ENCODE data around the gene RNF166.

Gene RNF166

DNA sequence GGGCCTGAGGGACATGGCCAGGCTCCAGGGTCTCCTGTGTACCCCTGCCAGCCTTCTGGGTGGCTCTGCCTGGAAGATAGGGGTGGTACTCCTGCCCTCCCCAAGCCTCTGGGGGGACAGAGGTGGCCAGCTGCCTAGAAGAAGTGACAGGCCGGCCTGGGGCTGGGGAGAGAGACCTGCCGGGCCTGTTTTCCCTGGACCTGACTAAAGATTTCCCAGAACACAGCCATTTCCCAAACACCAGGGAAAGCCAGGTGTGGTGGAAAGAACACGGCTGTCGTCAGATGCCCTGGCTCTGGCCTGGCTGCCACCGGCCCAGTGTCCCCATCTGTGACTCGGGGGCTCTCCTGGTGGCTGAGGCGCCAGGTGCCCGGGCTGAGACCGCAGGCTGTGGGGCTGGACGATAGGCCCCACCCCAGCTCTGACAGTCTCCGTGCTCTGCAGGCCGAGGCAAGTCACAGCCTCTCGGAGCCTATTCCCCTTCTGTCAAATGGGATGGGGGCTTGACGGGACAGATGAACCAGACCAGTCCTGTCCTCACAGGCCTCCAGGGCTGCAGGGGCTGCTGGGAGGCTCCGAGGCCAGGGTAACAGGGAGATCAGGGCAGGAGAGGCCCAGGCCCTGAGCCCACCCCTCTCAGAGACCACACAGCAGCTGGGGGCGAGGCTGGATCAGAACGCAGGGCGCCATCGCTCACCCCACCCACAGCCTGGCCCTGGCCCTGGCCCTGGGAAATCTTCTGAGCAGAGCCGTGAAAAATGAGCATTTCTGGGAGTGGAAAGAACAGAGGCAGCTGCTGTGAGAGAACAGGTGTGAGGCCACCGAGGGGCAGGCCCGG lies 33.1 kb upstream of the RNF166 start:
- no peak for DNase-seq (ENCODE audit: low spot score)

DNA sequence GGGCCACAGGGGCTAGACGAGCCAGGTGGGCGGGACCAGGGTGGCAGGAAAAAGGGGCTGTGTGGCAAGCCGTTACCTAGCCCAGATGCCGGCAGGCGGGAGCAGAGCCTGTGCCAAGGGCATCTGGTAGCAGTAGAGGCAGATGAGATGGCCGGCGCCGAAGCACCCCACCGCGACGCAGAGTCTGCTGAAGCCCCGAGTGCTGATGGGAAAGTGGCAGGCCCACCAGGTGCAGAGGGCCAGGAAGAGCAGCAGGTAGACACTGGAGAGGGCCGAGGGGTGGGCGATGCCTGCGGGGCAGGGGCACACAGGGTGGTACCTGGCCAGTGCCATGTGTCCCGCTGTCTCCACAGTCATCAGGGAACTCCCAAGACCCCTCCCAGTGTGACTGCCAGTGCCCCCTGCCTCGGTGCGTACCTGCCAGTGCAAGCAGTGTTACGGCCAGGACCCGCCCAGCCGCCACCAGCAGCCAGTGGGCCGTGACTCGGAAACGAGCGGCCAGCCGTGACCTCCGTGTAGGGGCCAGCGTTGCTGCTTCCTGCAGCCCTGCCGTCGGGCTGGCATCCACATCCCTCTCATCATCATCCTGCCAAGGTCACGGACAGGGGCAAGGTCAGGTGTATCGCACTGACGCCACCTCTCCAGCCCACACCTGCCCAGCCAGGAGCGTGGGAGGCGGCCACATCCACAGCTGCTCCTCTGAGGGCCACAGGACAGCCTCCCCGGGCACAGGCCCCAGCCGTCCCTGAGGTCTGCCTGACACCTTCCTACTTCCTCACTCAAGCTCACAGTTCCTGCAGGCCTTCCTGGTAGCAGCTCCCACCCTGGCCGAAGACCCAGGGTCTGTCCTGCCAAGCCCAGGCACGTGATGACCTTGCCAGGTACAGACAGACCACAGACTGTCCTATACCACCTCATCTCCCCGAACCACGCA lies 32.2 kb upstream of the RNF166 start:
- no peak for DNase-seq (ENCODE audit: low spot score)

DNA sequence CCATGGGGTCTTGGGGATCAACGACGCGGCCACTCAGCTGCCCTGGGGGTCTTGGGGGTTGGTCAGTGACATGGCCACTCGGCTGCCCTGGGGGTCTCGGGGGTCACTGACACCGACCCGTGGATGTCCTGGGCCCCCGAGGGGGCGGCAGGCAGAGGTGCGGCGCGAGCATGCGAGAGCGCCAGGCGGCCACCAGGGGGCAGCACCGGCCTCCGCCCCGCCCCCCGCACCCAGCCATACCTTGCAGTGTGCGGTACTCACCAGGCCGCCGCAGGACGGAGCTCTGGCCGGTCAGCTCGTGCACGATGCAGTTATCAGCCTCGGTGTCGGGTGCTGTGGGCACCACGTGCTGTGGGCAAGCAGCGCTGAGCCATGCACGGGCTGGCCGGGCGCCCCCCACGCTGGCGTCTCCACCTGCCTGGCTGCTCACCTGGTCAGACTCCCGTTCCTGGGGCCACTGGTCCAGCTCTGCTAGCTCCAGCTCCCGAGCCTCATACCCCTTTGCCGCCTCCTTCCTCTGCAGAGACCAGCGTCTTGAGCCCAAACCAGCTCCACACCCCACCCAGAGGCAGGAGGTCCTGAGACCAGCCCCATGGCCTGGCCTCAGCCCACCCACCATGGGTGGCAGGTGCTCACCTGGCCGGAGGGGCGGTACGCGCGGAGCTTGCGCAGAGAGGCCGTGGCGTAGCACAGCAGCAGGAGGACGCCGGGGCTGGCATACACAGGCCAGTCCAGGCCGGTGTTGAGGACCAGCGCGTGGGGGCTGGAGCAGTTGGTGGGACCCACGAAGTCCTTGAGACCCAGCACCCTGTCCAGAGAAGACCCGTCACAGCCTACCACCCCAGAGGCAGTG lies 31.3 kb upstream of the RNF166 start:
- DNase-seq (ENCODE audit: low spot score): peak; percentile 72

DNA sequence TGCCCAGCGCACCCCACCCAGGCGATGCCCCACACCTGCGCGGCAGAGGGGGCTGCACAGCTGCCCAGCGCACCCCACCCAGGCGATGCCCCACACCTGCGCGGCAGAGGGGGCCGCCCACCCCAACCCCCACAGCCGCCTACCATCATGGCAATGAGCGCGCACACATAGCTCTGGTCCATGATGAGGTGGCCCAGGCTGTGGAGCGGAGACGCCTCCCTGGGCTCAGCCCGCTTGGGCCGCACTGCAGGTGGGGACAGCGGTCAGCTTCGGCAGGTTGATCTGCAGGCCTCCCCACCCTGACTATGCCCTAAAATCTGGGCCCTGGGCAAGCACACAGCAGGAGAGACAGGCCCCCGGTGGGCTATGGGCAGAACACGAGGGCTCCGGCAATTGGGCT lies 30.3 kb upstream of the RNF166 start:
- no peak for DNase-seq (ENCODE audit: low spot score)

DNA sequence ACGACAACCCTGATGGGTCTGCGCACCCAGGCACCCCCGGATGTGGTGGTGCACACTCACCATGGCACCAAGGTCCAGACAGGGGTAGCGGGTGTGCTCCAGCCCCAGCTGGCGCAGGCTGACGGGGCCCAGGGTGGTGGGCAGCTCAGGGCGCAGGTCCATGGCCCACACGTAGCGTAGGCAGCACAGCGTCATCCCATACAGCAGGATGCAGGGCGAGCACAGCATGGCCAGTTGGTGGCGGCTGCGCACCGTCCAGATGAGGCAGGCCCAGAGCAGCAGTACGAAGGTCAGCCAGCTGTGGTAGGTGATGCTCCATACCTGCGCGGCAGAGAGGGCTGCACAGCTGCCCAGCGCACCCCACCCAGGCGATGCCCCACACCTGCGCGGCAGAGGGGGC lies 29.9 kb upstream of the RNF166 start:
- no peak for DNase-seq (ENCODE audit: low spot score)

DNA sequence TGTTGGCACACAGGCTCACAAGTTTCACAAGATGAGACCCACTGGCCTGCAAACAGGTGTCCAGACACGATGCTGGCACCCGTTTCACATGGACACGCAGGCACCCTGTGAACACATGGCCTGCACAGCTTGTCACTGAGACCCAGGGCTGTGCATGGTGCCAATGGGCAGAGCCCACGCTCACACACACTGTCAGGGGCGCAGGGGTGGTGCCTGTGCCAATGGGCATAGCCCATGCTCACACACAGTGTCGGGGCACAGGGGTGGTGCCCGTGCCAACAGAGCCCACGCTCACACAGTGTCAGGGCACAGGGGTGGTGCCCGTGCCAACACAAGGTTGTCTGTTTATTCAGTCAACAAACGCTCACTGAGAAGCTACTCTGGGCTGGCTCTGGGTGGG lies 29.4 kb upstream of the RNF166 start:
- DNase-seq (ENCODE audit: low spot score): no peak

DNA sequence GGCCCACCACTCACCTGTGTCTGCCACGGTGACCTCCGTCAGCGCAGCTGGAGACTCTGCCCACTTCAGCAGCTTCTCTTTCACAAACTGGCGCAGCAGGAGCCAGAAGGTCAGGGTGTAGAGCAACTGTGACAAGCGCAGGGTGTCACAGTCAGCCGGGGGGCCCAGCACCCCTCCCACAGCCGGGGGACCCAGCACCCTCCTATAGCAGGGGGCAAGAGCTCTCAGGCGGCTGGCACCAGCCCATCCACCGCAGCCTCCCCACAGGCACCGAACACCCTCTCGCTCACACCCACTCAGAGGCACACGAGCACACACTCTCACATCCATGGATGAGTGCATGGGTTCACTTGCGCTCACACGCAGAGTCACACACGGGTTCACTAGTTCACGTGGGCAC lies 28.9 kb upstream of the RNF166 start:
- no peak for DNase-seq (ENCODE audit: low spot score)

DNA sequence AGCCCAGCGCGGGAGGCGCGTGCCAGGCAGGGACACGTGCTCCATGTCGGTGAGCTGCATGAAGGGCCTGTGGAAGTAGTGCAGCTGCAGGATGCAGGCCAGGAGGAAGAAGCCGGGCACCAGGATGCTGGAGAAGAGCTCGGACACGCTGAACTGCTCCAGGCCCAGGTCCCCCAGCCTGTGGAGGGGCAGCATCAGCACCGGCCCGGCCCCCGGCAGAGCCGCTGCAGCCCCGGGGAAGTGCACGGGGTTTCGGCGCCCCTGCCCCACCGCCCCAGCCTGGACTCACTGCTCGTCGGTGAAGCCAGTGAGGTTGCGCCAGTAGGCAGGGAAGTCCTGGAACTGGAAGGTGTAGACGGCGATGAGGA lies 28.1 kb upstream of the RNF166 start:
- no peak for DNase-seq (ENCODE audit: low spot score)

DNA sequence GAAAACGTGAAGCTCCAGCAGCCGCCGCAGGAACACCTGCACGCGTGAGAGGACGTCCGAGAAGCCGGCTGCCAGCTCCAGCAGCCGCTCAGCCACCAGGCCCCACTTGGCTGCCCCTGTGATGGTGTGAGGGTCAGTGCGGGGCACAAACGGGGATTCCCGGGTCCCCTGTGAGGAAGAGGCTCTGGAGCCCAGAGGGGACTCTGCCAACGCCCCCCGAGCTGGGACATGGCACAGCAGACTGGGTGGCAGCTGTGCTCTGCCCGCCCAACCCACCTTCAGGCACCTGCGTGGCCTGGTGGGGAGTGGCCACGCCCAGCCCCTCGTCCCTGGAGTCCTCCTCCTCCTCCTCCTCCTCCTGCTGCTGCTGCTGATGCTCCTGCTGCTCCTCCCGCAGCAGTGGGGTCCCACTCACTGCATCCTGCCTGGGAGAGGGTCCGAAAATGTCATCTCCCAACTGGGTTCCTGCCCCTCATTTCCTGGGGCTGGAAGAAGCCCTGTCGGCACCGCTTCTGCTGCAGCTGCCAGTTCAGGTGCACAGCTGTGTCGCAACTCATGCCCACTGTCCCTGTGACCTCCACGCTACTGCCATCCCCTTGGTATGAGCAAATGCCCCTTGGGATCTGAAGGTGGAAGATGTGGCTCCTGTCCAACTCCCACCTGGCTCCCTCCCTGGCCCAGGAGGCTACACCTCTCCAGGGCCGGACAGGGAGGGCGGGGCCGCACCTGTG lies 27.6 kb upstream of the RNF166 start:
- DNase-seq (ENCODE audit: low spot score): no peak

DNA sequence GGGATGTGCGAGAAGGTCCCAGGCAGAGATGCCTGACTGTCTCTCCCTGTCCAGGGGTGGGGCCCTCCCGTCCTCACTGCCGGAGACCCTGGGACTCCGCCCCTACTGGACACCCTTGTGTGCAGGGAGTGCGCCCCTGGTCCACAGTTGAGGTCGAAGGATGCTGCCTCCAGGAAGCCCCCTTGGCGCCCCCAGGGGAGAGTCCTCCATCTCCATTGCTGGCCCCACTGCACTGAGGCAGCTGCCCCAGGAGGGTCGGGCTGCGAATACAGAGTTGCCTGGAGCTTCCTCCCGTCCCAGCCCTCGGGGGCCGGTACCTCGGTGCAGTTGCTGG lies 26.7 kb upstream of the RNF166 start:
- DNase-seq (ENCODE audit: low spot score): no peak

DNA sequence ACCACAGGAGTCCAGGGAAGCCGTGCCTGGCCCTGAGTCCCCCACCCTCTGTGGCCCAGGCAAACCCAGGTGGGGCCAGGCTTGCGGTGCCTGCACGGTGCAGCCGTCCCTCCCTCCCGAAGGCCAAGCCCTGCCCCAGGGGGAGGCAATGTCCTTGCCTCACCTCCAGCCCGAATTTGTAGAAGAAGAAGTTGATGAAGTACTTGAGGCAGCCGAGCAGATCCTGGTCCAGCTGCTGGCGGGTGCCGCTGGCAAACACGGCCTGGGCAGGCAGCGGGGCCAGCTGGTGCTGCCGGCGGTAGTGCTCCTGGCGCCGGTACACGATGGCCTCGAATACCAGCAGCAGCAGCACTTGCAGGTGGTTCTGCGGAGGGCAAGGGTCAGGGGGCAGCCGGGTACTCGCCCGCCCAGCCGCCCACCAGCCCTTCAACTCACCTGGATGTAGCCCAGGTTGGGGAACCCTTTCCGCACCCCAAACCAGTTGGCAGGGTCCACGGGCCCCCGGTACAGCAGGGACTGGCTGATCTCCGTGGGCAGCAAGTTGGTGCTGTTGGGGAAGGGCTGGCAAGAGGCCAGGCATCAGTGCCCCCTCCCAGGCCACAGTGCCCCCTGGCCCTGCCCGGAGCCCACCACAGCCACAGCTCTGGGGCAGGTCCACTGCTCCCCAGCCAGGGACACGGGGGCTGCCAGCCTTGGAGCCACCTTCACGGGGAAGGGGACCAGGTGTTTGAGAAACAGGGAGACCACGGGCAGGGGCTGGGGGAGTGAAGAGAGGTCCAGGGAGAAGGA lies 26.2 kb upstream of the RNF166 start:
- DNase-seq (ENCODE audit: low spot score): no peak

DNA sequence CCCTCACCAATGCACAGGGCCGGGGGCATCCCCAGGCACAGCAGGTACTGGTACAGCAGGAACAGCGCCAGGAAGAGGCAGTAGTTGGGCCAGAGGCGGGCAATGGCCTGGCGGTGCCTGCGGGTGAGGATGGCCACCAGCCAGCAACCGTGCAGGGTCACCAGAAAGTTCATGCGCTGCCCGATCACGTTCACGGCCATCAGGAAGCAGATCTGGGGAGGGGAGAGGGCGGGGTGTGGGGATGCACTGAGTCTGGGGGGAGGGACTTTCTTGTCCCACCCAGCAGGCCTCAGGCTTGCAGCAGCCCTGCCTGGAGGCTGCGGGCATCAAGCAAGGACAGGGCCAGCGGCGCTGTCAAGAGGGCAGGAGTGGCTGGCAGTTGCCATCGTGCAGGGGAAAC lies 25.5 kb upstream of the RNF166 start:
- DNase-seq (ENCODE audit: low spot score): no peak

DNA sequence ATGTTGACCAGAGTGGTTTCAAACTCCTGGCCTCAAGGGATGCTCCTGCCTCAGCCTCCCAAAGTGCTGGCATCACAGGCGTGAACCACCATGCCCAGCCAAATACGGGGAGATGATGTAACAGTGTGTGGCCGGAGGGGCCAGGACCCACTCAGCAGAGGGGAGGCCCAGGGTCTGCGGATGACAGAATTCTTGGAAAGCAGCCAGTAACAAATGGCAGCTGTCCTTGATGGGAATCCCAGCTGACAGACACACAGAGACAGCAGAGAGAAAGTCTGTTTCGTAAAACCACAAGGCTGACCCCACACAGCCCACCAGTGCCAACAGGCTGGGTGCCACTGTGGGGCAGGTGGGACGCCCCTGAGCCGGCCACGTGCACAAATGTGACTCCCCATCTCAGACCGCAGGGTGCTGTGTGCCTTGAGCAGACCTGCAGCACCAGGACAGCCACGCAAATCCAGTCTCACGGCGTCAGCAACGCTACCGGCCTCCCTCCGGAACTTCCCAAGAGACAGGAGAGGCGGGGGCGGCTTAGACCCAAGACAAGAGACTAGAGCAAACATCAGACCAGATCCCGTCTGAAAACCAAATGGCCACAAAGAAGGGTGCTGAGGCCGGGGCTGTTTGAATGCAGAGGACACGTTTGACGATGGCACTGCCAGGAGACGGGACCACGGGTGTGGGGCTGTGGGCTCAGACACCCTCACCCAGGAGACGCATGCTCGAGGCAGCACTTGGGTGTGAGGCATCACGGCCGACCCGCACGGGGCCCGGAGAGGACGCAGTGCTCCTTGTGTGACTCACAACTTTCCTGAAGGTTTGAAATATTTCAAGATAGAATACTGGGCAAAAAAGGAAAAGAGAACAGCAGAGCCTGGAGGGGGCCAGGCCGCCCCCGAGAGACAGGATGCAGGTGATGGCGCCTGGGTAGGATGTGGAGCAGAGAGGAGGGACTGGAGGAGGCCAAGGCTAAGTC lies 24.7 kb upstream of the RNF166 start:
- no peak for DNase-seq (ENCODE audit: low spot score)

DNA sequence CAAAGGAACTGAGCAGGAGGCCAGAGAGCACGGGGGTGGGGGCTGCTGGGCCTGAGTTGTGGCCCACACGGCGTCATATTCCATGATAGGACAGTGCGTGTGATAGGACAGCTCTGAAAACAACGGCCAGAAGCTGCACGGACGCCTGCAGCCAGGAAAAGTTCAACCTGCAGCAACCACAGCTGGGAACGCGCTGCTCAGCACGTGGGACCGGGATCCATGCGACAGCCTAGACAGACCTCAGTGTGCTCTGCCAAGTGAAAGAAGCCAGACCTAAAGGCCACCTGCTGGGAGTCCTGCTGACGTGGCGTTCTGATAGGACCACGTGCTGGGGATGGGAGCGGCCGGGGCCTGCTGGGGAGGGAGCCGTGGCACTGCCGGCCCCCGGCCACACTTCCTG lies 21.7 kb upstream of the RNF166 start:
- no peak for DNase-seq (ENCODE audit: low spot score)

DNA sequence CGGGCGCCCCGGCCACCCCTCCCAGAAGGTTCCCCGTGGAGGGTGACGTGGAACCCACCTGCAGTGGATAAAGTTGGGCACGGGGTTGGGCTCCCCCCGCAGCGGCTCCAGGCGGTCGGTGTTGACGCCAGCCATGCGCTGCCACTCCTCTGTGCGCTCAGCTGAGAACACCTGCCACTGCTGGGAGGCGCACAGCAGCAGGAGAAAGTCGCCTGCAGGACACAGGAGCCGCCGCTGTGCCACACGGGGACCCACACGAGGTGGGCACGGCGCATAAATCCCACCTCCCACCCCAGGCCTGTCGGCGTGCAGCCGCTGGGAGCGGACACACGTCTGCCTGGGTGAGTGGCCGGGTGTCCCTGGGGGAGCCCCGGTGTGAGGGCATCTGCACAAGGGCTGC lies 20.8 kb upstream of the RNF166 start:
- no peak for DNase-seq (ENCODE audit: low spot score)

DNA sequence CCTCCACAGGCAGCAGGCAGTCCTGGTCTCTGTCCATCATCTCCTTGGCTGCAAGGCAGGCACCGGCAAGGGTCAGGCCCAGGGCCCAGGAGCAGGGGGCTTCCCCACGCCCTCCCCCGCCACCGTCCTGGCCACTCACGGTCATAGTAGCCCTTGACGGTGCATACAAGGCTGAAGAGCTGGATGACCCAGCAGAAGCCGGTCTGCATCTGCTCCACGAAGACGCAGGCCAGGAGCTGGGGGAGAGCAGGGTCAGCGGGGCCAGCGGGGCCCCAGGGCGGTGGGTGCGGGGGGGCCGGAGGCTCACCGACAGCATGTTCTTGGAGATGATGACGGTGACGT lies 20.2 kb upstream of the RNF166 start:
- DNase-seq (ENCODE audit: low spot score): no peak

DNA sequence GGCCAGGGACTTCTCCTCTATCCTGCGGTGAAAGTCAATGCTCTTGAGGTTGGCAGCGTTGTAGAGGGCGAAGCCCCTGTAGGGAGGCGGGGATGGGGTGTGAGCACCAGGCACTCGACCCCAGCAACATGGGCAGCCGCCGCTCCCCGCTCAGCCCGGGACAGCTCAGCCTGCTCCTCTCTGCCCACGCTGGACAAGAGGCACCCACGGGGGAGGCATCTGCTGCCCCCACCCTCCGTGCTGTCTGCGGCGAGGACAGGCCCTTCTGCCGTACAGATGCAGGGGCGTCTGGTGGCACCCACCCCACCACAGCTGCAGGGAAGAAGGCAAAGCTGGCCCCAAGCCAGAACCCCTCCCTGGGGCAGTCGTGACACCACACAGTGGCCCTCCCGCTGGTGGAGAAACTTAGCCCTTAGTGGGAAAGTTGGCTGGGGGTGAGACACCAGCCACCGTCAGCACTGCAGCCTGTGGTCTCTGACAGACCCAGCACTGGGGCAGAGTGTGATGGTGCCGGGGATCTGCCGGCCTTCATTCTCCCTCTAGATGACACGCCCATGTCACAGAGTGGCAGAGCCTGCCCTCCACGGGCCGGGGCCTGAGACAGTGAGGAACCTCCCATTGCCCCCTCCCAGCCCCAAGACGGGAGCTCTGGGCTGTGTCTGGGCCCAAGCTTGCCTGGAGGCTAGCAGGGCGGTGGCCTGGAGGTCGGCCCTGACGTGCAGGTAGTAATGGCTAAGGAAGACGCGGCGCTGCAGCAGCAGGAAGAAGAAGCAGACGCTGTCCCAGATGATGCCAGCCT lies 19.6 kb upstream of the RNF166 start:
- no peak for DNase-seq (ENCODE audit: low spot score)

DNA sequence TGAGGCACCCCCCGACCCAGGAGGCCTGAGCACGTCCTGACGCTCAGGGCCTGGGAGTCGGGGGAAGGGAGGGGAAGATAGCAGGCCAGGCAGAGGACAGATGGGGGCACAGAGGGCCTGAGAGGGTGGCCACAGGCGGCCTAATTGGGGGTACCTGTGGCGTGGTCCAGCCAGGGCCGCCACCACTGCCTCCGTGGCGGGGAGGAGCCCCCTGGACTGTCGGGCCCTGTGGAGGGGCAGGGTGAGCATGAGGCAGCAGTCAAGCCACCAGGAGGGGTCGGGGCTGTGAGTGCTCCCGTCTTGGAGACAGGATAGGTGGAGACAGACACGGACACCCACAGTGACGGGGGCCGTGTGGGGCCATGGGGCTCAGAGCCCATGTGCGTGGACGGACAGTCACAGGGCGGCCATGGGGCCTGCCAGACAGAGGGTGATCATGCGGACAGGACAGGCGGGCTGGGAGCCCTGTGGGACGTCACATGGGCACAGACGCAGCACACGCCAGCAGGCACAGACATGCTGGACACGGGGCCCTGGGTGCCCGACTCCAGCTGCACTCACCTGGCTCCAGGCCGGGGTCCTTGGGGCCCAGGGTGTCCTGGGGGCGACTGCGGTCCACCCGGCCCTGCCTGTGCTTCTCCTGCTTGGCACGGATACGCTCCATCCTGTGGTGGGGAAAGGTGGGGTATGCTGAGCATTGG lies 18.8 kb upstream of the RNF166 start:
- DNase-seq (ENCODE audit: low spot score): no peak

All from activated CD4-positive, alpha-beta T cell treated with anti-CD3 and anti-CD28 coated beads, Interleukin-2, Interleukin-4, amounts not matched to agents 100 ng/mL and 50 ng/mL, durations not matched to agents 16 hours and 8 hours (primary cell).